ENCODE data around the gene STK35.

STK35 gene

GRCh38 chr20:2140561-2140960, 38.9 kb downstream of the STK35 start:
- no peak for TF ChIP-seq EP300 (IDR thresholded peaks at IDR 0.05; ENCODE audit: borderline replicate concordance)

- TF ChIP-seq MAX (IDR thresholded peaks at IDR 0.05) (no peak), YY1 (IDR thresholded peaks at IDR 0.05; ENCODE audit: low read depth) (no peak), CEBPB (IDR thresholded peaks at IDR 0.05) (no peak), TAF1 (IDR thresholded peaks at IDR 0.05; ENCODE audit: low read depth) (no peak), USF1 (IDR thresholded peaks at IDR 0.05) (no peak), EP300 (IDR thresholded peaks at IDR 0.05; ENCODE audit: borderline replicate concordance) (no peak), EGR1 (IDR thresholded peaks at IDR 0.05) (no peak), ZBTB7A (IDR thresholded peaks at IDR 0.05; ENCODE audit: low read depth) (no peak), NFIC (IDR thresholded peaks at IDR 0.05) (no peak), RAD21 (IDR thresholded peaks at IDR 0.05; ENCODE audit: low read depth) (no peak), CREB1 (IDR thresholded peaks at IDR 0.05; ENCODE audit: low read depth) (no peak), TCF12 (IDR thresholded peaks at IDR 0.05; ENCODE audit: low read depth) (no peak)
These were observed 40.3 kb downstream of the STK35 start for GRCh38 chr20:2141600-2142575.

- no peak for TF ChIP-seq REST (IDR thresholded peaks at IDR 0.05; ENCODE audit: low read depth)
- no peak for TF ChIP-seq EGR1 (IDR thresholded peaks at IDR 0.05)
- no peak for TF ChIP-seq USF1 (IDR thresholded peaks at IDR 0.05)
- no peak for TF ChIP-seq MAX (IDR thresholded peaks at IDR 0.05)
- no peak for TF ChIP-seq FOXM1 (IDR thresholded peaks at IDR 0.05; ENCODE audit: borderline replicate concordance, low read depth)
These were observed 41.0 kb downstream of the STK35 start for GRCh38 chr20:2142649-2143048.

- no peak for TF ChIP-seq RAD21 (IDR thresholded peaks at IDR 0.05; ENCODE audit: low read depth)
- no peak for TF ChIP-seq NFIC (IDR thresholded peaks at IDR 0.05)
- TF ChIP-seq TEAD4 (IDR thresholded peaks at IDR 0.05) = no peak
- no peak for TF ChIP-seq USF1 (IDR thresholded peaks at IDR 0.05)
- TF ChIP-seq TAF1 (IDR thresholded peaks at IDR 0.05; ENCODE audit: low read depth) = no peak
- TF ChIP-seq CREB1 (IDR thresholded peaks at IDR 0.05; ENCODE audit: low read depth) = no peak
- TF ChIP-seq EP300 (IDR thresholded peaks at IDR 0.05; ENCODE audit: borderline replicate concordance) = no peak
- no peak for TF ChIP-seq TCF12 (IDR thresholded peaks at IDR 0.05; ENCODE audit: low read depth)
- TF ChIP-seq CEBPB (IDR thresholded peaks at IDR 0.05) = no peak
- no peak for TF ChIP-seq YY1 (IDR thresholded peaks at IDR 0.05; ENCODE audit: low read depth)
- TF ChIP-seq FOXM1 (IDR thresholded peaks at IDR 0.05; ENCODE audit: borderline replicate concordance, low read depth) = no peak
These were observed 42.0 kb downstream of the STK35 start for GRCh38 chr20:2143594-2143993.

GRCh38 chr20:2144850-2145249, 43.2 kb downstream of the STK35 start:
- TF ChIP-seq NFIC (IDR thresholded peaks at IDR 0.05) (no peak), RAD21 (IDR thresholded peaks at IDR 0.05; ENCODE audit: low read depth) (no peak), USF1 (IDR thresholded peaks at IDR 0.05) (no peak), CEBPB (IDR thresholded peaks at IDR 0.05) (no peak), TCF12 (IDR thresholded peaks at IDR 0.05; ENCODE audit: low read depth) (no peak), EP300 (IDR thresholded peaks at IDR 0.05; ENCODE audit: borderline replicate concordance) (no peak), YY1 (IDR thresholded peaks at IDR 0.05; ENCODE audit: low read depth) (no peak), TEAD4 (IDR thresholded peaks at IDR 0.05) (no peak), CREB1 (IDR thresholded peaks at IDR 0.05; ENCODE audit: low read depth) (no peak), REST (IDR thresholded peaks at IDR 0.05; ENCODE audit: low read depth) (no peak), EGR1 (IDR thresholded peaks at IDR 0.05) (no peak), MAX (IDR thresholded peaks at IDR 0.05) (no peak), TAF1 (IDR thresholded peaks at IDR 0.05; ENCODE audit: low read depth) (no peak), ZBTB7A (IDR thresholded peaks at IDR 0.05; ENCODE audit: low read depth) (no peak), FOXM1 (IDR thresholded peaks at IDR 0.05; ENCODE audit: borderline replicate concordance, low read depth) (no peak)

All from Ishikawa (cell line).